Measurements from ENCODE around the gene CBLN1.

- TF ChIP-seq POLR2A (IDR thresholded peaks at IDR 0.05): no peak
- TF ChIP-seq, protein P1, sequence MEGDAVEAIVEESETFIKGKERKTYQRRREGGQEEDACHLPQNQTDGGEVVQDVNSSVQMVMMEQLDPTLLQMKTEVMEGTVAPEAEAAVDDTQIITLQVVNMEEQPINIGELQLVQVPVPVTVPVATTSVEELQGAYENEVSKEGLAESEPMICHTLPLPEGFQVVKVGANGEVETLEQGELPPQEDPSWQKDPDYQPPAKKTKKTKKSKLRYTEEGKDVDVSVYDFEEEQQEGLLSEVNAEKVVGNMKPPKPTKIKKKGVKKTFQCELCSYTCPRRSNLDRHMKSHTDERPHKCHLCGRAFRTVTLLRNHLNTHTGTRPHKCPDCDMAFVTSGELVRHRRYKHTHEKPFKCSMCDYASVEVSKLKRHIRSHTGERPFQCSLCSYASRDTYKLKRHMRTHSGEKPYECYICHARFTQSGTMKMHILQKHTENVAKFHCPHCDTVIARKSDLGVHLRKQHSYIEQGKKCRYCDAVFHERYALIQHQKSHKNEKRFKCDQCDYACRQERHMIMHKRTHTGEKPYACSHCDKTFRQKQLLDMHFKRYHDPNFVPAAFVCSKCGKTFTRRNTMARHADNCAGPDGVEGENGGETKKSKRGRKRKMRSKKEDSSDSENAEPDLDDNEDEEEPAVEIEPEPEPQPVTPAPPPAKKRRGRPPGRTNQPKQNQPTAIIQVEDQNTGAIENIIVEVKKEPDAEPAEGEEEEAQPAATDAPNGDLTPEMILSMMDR (IDR thresholded peaks at IDR 0.05): no peak
Observed at GRCh38 chr16:49273771-49274170, 7.9 kb downstream of the CBLN1 start.
